ENCODE measurements around the gene RNF207.

Gene RNF207

DNA sequence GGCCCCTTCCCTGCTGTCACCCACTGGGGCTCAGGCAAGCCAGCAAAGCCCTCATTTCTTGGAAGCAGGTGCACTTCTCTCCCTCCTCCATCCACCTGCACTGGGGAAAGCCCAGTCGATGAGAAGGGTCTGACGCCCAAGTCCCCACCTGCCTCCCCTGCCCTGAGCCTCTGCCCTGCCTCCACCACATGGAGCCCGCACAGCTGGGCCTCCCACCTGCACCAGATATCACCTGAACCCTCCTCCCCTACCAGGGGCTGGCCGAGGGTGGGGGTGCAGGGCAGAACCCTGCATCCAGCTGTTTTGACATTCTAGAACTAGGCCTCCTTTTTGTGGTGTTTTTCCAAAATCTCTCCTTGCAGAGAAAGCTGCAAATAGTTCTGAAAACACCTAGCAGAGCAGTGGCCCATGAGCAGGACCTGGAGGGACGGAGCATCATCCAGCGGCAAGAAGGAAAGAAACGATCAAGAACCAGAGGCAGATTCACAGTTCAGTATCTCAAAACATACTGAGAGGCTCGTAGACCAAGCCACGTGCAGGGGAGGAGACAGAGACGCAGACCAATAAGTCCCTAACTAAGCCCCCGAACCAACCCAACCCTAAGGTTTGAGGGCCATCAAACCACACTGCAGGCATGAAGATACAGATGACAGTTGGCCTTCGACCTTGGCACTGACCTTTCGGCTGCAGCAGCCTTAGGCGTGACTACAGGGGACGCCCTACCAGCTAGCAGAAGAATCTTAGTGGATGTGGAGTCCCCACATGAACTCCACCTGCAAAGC, 42.5 kb upstream of the RNF207 start:
- POLR2A ChIA-PET: no interaction called here
- Histone ChIP-seq H3K36me3 (ENCODE audit: control insufficient read depth in 4 of 4, insufficient read depth in 4 of 4, low read length in 3 of 4) (no peaks in the 10 kb centered on the region), H3K4me3 (ENCODE audit: control insufficient read depth in 1 of 7, extremely low read depth in 1 of 7, insufficient read depth in 4 of 7, low read depth in 2 of 7, low read length in 6 of 7) (no peak overlapping the region), H3K27ac (ENCODE audit: insufficient read depth in 1 of 2, low read depth in 1 of 2, low read length in 2 of 2, poor library complexity in 1 of 2, severe bottlenecking in 2 of 2) (no peak overlapping the region), H3K27me3 (replicated peaks in 2 of 5; ENCODE audit: control insufficient read depth in 4 of 5, insufficient read depth in 5 of 5, low read length in 4 of 5) (peaks cover 0 to 13% (median 0%) of the 10 kb centered on the region in 5 experiments), H3K4me1 (ENCODE audit: control extremely low read depth in 1 of 4, control insufficient read depth in 4 of 4, insufficient read depth in 4 of 4, low read length in 3 of 4) (peaks cover 0 to 16% (median 9%) of the 10 kb centered on the region in 4 experiments), H3K9me3 (ENCODE audit: control extremely low read depth in 1 of 5, control insufficient read depth in 4 of 5, insufficient read depth in 2 of 5, low read depth in 1 of 5, low read length in 4 of 5) (no peaks in the 10 kb centered on the region)
- CTCF ChIA-PET: interaction anchor here (1.1 to 1.4 kb wide), 2 partner anchors 8 to 26 kb away, joined by 3 to 5 read pairs; no protein-coding TSS in a partner anchor
- 95% methylated on average over 13 of the region's 15 CpGs for WGBS (ENCODE audit: insufficient coverage)
- no peak for DNase-seq

DNA sequence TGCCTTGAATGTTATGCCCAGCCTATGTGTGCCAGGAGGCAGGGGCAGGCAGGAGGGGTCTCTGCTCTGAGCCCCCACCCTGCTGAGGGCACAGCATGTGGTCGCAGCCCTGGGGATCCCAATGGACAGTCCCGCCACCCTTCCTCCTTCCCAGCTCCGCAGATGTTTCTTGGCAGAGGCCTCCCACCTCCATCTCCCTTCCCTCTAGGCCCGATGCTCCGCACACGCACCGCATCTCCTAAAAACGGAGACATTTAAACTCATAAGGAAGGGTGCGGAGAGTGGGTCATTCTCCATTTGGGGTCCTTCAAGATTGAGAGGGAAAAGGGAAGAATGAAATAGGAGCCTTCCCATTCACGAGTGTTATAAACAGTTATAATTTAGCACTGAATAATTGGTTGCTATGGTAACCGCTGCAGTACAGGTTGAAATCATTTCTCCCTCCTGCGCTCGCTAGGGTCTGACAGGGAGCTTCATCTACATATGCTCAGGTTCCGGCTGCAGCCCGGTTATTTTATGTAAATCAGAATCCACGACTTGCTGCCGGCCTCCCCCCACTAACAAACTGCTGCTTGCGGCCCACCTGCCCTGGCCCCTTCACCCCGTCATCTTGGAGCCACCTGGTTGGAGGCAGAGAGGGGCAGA, 41.8 kb upstream of the RNF207 start:
- ChIA-PET CTCF (interaction anchor here (1.1 to 1.4 kb wide), 2 partner anchors 9 to 27 kb away, joined by 3 to 5 read pairs; no protein-coding TSS in a partner anchor), POLR2A (no interaction called here)
- H3K4me3 ChIP-seq (ENCODE audit: control insufficient read depth in 1 of 7, extremely low read depth in 1 of 7, insufficient read depth in 4 of 7, low read depth in 2 of 7, low read length in 6 of 7): no peak overlapping the region
- peaks cover 0 to 16% (median 9%) of the 10 kb centered on the region in 4 experiments for H3K4me1 ChIP-seq (ENCODE audit: control extremely low read depth in 1 of 4, control insufficient read depth in 4 of 4, insufficient read depth in 4 of 4, low read length in 3 of 4)
- no peak overlapping the region for H3K27ac ChIP-seq (ENCODE audit: insufficient read depth in 1 of 2, low read depth in 1 of 2, low read length in 2 of 2, poor library complexity in 1 of 2, severe bottlenecking in 2 of 2)
- no peaks in the 10 kb centered on the region for H3K9me3 ChIP-seq (ENCODE audit: control extremely low read depth in 1 of 5, control insufficient read depth in 4 of 5, insufficient read depth in 2 of 5, low read depth in 1 of 5, low read length in 4 of 5)
- H3K36me3 ChIP-seq (ENCODE audit: control insufficient read depth in 4 of 4, insufficient read depth in 4 of 4, low read length in 3 of 4): no peaks in the 10 kb centered on the region
- H3K27me3 ChIP-seq (replicated peaks in 2 of 5; ENCODE audit: control insufficient read depth in 4 of 5, insufficient read depth in 5 of 5, low read length in 4 of 5): peaks cover 0 to 13% (median 0%) of the 10 kb centered on the region in 5 experiments
- WGBS (ENCODE audit: insufficient coverage): 73% methylated on average over 13 of the region's 19 CpGs
- no peak for DNase-seq

DNA sequence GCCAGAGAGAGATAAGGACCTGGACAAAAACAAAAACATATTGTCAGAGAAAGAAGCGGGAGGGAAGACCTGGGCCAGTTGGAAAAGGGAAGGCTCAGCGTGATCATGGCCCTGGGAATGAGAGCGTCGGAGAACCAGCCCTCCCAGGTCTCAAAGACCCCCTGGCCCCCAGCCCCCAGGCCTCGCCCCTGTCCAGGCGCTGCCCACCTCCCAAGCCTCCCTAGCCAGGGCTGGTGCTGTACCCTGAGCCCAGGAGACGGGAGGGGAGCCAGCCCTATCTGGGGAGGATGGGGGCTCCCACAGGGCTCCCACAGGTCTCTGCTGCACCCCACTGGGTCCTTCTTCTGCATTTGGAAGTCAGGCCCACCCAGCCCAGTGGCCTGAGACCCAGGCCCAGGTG, 40.9 kb upstream of the RNF207 start:
- Histone ChIP-seq H3K27me3 (replicated peaks in 2 of 5; ENCODE audit: control insufficient read depth in 4 of 5, insufficient read depth in 5 of 5, low read length in 4 of 5) (peaks cover 0 to 13% (median 0%) of the 10 kb centered on the region in 5 experiments), H3K36me3 (ENCODE audit: control insufficient read depth in 4 of 4, insufficient read depth in 4 of 4, low read length in 3 of 4) (no peaks in the 10 kb centered on the region), H3K4me3 (ENCODE audit: control insufficient read depth in 1 of 7, extremely low read depth in 1 of 7, insufficient read depth in 4 of 7, low read depth in 2 of 7, low read length in 6 of 7) (no peak overlapping the region), H3K27ac (ENCODE audit: insufficient read depth in 1 of 2, low read depth in 1 of 2, low read length in 2 of 2, poor library complexity in 1 of 2, severe bottlenecking in 2 of 2) (no peak overlapping the region), H3K4me1 (ENCODE audit: control extremely low read depth in 1 of 4, control insufficient read depth in 4 of 4, insufficient read depth in 4 of 4, low read length in 3 of 4) (peaks cover 0 to 15% (median 9%) of the 10 kb centered on the region in 4 experiments), H3K9me3 (ENCODE audit: control extremely low read depth in 1 of 5, control insufficient read depth in 4 of 5, insufficient read depth in 2 of 5, low read depth in 1 of 5, low read length in 4 of 5) (no peaks in the 10 kb centered on the region)
- no peak for DNase-seq
- WGBS (ENCODE audit: insufficient coverage): 96% methylated on average over 3 of the region's 7 CpGs
- CTCF ChIA-PET: no interaction called here
- POLR2A ChIA-PET: no interaction called here

DNA sequence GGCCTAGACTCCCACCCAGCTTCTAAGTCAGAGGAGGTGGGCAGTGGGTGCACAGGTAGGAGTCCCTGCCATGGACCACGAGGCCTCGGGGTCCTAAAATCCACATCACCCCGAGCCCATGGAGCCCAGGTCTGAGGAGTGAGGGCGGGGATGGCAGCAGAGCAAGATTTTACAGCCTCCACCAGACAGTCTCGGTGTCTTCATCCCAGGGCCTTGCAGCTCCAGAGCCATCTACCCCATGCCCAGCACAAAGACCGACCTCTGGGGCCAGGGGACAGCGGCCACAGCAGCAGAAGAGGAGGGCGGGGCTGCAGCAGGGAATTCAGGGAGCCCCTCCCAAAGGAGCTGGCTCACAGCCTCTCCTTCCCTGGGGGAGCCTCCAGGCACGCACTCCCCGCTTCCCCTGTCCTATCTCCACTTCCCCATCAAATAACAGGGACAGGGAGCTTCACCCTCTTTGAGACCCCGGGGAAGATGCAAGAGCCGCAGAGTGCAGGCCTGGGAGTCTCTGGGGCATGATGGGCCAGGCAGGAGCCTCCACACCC, 40.4 kb upstream of the RNF207 start:
- no peak for DNase-seq
- CTCF ChIA-PET: interaction anchor here (0.8 kb wide), 1 partner anchor 20 kb away, joined by 3 read pairs; no protein-coding TSS in a partner anchor
- WGBS (ENCODE audit: insufficient coverage): 93% methylated on average over 10 of the region's 12 CpGs

DNA sequence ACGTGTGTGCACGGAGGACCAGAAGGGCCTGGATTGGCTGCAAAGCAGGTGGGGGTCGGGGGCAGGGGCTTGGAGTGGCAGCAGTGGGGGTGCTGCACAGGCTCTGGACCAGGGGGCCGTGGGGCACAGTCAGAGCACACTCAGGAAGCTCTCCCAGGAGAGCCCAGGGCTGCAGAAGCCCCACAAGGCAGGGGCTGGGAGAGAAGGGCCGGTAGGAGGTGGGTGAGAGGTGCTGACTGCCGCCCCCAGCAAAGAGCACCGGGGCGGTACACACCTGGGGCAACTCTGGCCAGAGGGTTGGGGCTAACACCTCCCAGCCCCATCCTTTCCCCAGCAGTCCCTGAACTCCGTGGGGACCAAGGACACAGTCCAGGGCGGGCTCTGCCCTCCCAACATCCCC, 39.7 kb upstream of the RNF207 start:
- H3K4me3 ChIP-seq (ENCODE audit: control insufficient read depth in 1 of 7, extremely low read depth in 1 of 7, insufficient read depth in 4 of 7, low read depth in 2 of 7, low read length in 6 of 7): no peak overlapping the region
- H3K36me3 ChIP-seq (ENCODE audit: control insufficient read depth in 4 of 4, insufficient read depth in 4 of 4, low read length in 3 of 4): no peaks in the 10 kb centered on the region
- ChIA-PET POLR2A (interaction anchor here (0.6 kb wide), 1 partner anchor 52 kb away, joined by 3 read pairs; no protein-coding TSS in a partner anchor), CTCF (interaction anchor here (0.8 kb wide), 2 partner anchors 19 to 28 kb away, joined by 3 read pairs; no protein-coding TSS in a partner anchor)
- H3K9me3 ChIP-seq (ENCODE audit: control extremely low read depth in 1 of 5, control insufficient read depth in 4 of 5, insufficient read depth in 2 of 5, low read depth in 1 of 5, low read length in 4 of 5): no peaks in the 10 kb centered on the region
- WGBS (ENCODE audit: insufficient coverage): 83% methylated on average over 8 of the region's 10 CpGs
- no peak overlapping the region for H3K27ac ChIP-seq (ENCODE audit: insufficient read depth in 1 of 2, low read depth in 1 of 2, low read length in 2 of 2, poor library complexity in 1 of 2, severe bottlenecking in 2 of 2)
- peaks cover 0 to 13% (median 0%) of the 10 kb centered on the region in 5 experiments for H3K27me3 ChIP-seq (replicated peaks in 2 of 5; ENCODE audit: control insufficient read depth in 4 of 5, insufficient read depth in 5 of 5, low read length in 4 of 5)
- H3K4me1 ChIP-seq (ENCODE audit: control extremely low read depth in 1 of 4, control insufficient read depth in 4 of 4, insufficient read depth in 4 of 4, low read length in 3 of 4): peaks cover 0 to 19% (median 13%) of the 10 kb centered on the region in 4 experiments
- no peak for DNase-seq

More for the DNA sequence above, 40.4 kb upstream of the RNF207 start:
- Histone ChIP-seq H3K4me3 (ENCODE audit: control insufficient read depth in 1 of 7, extremely low read depth in 1 of 7, insufficient read depth in 4 of 7, low read depth in 2 of 7, low read length in 6 of 7) (no peak overlapping the region), H3K27me3 (replicated peaks in 2 of 5; ENCODE audit: control insufficient read depth in 4 of 5, insufficient read depth in 5 of 5, low read length in 4 of 5) (peaks cover 0 to 13% (median 0%) of the 10 kb centered on the region in 5 experiments), H3K9me3 (ENCODE audit: control extremely low read depth in 1 of 5, control insufficient read depth in 4 of 5, insufficient read depth in 2 of 5, low read depth in 1 of 5, low read length in 4 of 5) (no peaks in the 10 kb centered on the region), H3K27ac (ENCODE audit: insufficient read depth in 1 of 2, low read depth in 1 of 2, low read length in 2 of 2, poor library complexity in 1 of 2, severe bottlenecking in 2 of 2) (no peak overlapping the region), H3K4me1 (ENCODE audit: control extremely low read depth in 1 of 4, control insufficient read depth in 4 of 4, insufficient read depth in 4 of 4, low read length in 3 of 4) (peaks cover 0 to 19% (median 11%) of the 10 kb centered on the region in 4 experiments), H3K36me3 (ENCODE audit: control insufficient read depth in 4 of 4, insufficient read depth in 4 of 4, low read length in 3 of 4) (no peaks in the 10 kb centered on the region)
- POLR2A ChIA-PET: interaction anchor here (0.6 kb wide), 1 partner anchor 52 kb away, joined by 3 read pairs; no protein-coding TSS in a partner anchor

DNA sequence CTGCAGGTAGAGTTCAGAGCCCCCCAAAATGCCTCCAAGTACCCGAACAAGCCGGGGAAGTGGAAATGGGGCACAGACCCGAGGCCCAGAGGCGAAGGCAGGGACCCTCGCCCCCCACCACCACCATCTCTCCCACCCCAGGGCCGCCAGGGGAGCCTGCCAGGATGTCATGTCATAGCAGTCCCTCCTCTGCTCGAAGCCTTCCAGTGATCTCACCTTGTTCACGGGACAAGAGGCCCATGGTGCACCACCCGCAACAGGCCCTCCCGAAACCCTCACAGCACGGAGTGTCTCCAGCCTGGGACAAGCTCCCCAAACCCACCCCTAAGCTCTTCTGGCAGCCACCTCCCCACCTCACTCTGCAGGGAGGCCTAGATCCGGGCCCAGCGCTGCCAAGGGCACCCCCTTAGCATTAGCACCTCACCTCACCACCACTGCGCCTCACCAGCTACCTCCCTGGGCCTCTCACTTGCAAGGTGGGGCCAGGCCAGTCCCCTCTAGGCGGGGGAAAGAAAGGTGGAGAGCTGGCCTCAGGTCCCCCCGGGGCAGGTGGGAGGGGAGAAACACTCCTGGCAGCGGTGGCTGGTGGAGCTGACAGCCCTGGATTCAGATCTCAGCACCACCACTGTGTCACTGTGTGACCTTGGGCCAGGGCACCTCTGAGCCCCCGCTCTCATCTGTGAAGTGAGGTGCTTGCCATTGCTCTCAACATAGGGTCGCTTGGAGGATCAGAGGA, 39.1 kb upstream of the RNF207 start:
- 89% methylated on average over 8 of the region's 19 CpGs for WGBS (ENCODE audit: insufficient coverage)
- Histone ChIP-seq H3K36me3 (ENCODE audit: control insufficient read depth in 4 of 4, insufficient read depth in 4 of 4, low read length in 3 of 4) (no peaks in the 10 kb centered on the region), H3K27ac (ENCODE audit: insufficient read depth in 1 of 2, low read depth in 1 of 2, low read length in 2 of 2, poor library complexity in 1 of 2, severe bottlenecking in 2 of 2) (no peak overlapping the region), H3K27me3 (replicated peaks in 2 of 5; ENCODE audit: control insufficient read depth in 4 of 5, insufficient read depth in 5 of 5, low read length in 4 of 5) (peaks cover 0 to 13% (median 0%) of the 10 kb centered on the region in 5 experiments), H3K9me3 (ENCODE audit: control extremely low read depth in 1 of 5, control insufficient read depth in 4 of 5, insufficient read depth in 2 of 5, low read depth in 1 of 5, low read length in 4 of 5) (no peaks in the 10 kb centered on the region), H3K4me3 (ENCODE audit: control insufficient read depth in 1 of 7, extremely low read depth in 1 of 7, insufficient read depth in 4 of 7, low read depth in 2 of 7, low read length in 6 of 7) (no peak overlapping the region), H3K4me1 (ENCODE audit: control extremely low read depth in 1 of 4, control insufficient read depth in 4 of 4, insufficient read depth in 4 of 4, low read length in 3 of 4) (peaks cover 0 to 19% (median 10%) of the 10 kb centered on the region in 4 experiments)
- DNase-seq: no peak
- ChIA-PET CTCF (interaction anchor here (0.8 to 1.1 kb wide), 2 partner anchors 8 to 28 kb away, joined by 3 read pairs; no protein-coding TSS in a partner anchor), POLR2A (no interaction called here)

Measured in common myeloid progenitor, CD34-positive (primary cell).